SU-DHL-6 (cell line): ENCODE results near the gene PLA1A.
"Not testable (repeated sequence)": the region's sequence is repeated elsewhere in the genome, so short reads cannot be mapped to it uniquely, and the experiment has no call there.

Source experiments
- H2AFZ ChIP-seq: fragments of 200-600 bp; sonication (generic); 2 replicates; pipeline ENCODE4 v1.6.1; 2014; ENCODE audit warnings: low read depth, mild to moderate bottlenecking, moderate library complexity, mixed read lengths, antibody characterized with exemption, low read length; ENCODE audit not compliant: severe bottlenecking
- H3F3A ChIP-seq: fragments of 200-600 bp; shearing (Covaris generic); 2 replicates; pipeline ENCODE4 v1.6.0; 2016; ENCODE audit warnings: antibody characterized with exemption, mild to moderate bottlenecking; ENCODE audit not compliant: insufficient read depth
- H3K27ac ChIP-seq: fragments of 200-600 bp; sonication (generic); 2 replicates; pipeline ENCODE4 v1.5.1; 2016; ENCODE audit warnings: low read depth, mild to moderate bottlenecking, low read length, moderate library complexity, mixed read lengths
- H3K27me3 ChIP-seq: fragments of 200-600 bp; sonication (generic), shearing (Covaris generic); 2 replicates; pipeline ENCODE4 v1.6.0; 2014; ENCODE audit warnings: mild to moderate bottlenecking, low read length
- H3K36me3 ChIP-seq: fragments of 200-600 bp; sonication (generic); 2 replicates; pipeline ENCODE4 v1.6.1; 2014; ENCODE audit warnings: mild to moderate bottlenecking, low read length, mixed read lengths
- H3K4me2 ChIP-seq: fragments of 300-600, 200-600 bp; shearing (Covaris generic), sonication (generic); 2 replicates; pipeline ENCODE4 v1.6.0; 2014; ENCODE audit warnings: low read length, low read depth, mild to moderate bottlenecking; ENCODE audit not compliant: poor library complexity, severe bottlenecking
- H3K4me3 ChIP-seq: fragments of 200-600 bp; sonication (generic); 2 replicates; pipeline ENCODE4 v1.5.1; 2014; ENCODE audit warnings: antibody characterized with exemption, low read length, mild to moderate bottlenecking, mixed read lengths; ENCODE audit not compliant: insufficient read depth, poor library complexity, severe bottlenecking
- H3K79me2 ChIP-seq: fragments of 200-600 bp; sonication (generic); 2 replicates; pipeline ENCODE4 v1.6.1; 2014; ENCODE audit warnings: mild to moderate bottlenecking, low read length, moderate library complexity; ENCODE audit not compliant: insufficient read depth
- H3K9ac ChIP-seq: fragments of 200-600 bp; sonication (generic); 2 replicates; pipeline ENCODE4 v1.7.0; 2014; ENCODE audit warnings: mild to moderate bottlenecking, low read length
- H3K9me2 ChIP-seq: fragments of 200-600 bp; sonication (generic); replicated peaks from 2 replicates; pipeline ENCODE4 v1.6.1; 2014; ENCODE audit warnings: low read length; ENCODE audit not compliant: insufficient read depth
- H3K9me3 ChIP-seq: fragments of 200-600 bp; sonication (generic); 2 replicates; pipeline ENCODE4 v1.6.1; 2014; ENCODE audit warnings: low read length, mixed read lengths; ENCODE audit not compliant: insufficient read depth
- H4K20me1 ChIP-seq: fragments of 200-600 bp; sonication (generic); 2 replicates; pipeline ENCODE4 v1.6.1; 2014; ENCODE audit warnings: low read depth, mild to moderate bottlenecking, antibody characterized with exemption, low read length, moderate library complexity, mixed read lengths
- EZH2phosphoT487 ChIP-seq: fragments of 200-600 bp; sonication (generic), shearing (Covaris generic); conservative IDR thresholded peaks from 2 replicates; pipeline ENCODE4 v1.6.1; 2018; ENCODE audit warnings: mild to moderate bottlenecking, antibody characterized with exemption, low read length, moderate library complexity, mixed read lengths
- TF ChIP-seq, protein P1 (sequence below): fragments of 200-600 bp; sonication (generic); IDR thresholded peaks from one replicate; pipeline ENCODE4 v1.5.1; 2017; ENCODE audit warnings: antibody characterized with exemption, mild to moderate bottlenecking, low read length, moderate library complexity; ENCODE audit not compliant: insufficient read depth, poor library complexity, severe bottlenecking

Gene PLA1A

DNA sequence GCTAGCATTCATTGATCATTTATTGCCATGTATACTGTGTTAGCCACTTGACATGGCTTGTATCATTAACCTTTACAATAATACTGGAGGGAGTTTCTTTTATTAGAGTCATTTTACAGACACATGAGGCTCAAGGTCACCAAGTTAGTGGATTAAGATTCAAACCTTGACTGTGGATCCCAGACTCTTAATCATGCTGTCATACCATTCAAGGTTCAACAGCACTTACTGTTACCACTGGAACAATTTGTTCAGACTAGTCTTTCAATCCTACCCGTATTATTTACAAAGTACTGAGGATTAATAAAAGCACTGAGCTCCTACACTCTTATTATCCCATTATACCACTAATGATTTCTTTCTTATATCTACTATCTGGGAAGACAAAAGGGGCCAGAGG is 78.3 kb downstream of the PLA1A start:
- peak overlapping the region; percentile 66 for H3K9ac ChIP-seq
- no peaks in the 10 kb centered on the region for H3K9me3 ChIP-seq
- H3K9me2 ChIP-seq: no peaks in the 10 kb centered on the region
- peak overlapping the region; percentile 55 for H3K27ac ChIP-seq
- peaks cover 39% of the 10 kb centered on the region for H3K79me2 ChIP-seq
- H3K4me2 ChIP-seq: peak overlapping the region; percentile 89
- H3F3A ChIP-seq: peaks cover 10% of the 10 kb centered on the region
- TF ChIP-seq, protein P1, sequence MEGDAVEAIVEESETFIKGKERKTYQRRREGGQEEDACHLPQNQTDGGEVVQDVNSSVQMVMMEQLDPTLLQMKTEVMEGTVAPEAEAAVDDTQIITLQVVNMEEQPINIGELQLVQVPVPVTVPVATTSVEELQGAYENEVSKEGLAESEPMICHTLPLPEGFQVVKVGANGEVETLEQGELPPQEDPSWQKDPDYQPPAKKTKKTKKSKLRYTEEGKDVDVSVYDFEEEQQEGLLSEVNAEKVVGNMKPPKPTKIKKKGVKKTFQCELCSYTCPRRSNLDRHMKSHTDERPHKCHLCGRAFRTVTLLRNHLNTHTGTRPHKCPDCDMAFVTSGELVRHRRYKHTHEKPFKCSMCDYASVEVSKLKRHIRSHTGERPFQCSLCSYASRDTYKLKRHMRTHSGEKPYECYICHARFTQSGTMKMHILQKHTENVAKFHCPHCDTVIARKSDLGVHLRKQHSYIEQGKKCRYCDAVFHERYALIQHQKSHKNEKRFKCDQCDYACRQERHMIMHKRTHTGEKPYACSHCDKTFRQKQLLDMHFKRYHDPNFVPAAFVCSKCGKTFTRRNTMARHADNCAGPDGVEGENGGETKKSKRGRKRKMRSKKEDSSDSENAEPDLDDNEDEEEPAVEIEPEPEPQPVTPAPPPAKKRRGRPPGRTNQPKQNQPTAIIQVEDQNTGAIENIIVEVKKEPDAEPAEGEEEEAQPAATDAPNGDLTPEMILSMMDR: no peak
- no peak for TF ChIP-seq EZH2phosphoT487
- peak overlapping the region; percentile 86 for H3K4me3 ChIP-seq
- no peak overlapping the region for H2AFZ ChIP-seq
- no peaks in the 10 kb centered on the region for H4K20me1 ChIP-seq
- H3K27me3 ChIP-seq: no peaks in the 10 kb centered on the region
- peaks cover 35% of the 10 kb centered on the region for H3K36me3 ChIP-seq

DNA sequence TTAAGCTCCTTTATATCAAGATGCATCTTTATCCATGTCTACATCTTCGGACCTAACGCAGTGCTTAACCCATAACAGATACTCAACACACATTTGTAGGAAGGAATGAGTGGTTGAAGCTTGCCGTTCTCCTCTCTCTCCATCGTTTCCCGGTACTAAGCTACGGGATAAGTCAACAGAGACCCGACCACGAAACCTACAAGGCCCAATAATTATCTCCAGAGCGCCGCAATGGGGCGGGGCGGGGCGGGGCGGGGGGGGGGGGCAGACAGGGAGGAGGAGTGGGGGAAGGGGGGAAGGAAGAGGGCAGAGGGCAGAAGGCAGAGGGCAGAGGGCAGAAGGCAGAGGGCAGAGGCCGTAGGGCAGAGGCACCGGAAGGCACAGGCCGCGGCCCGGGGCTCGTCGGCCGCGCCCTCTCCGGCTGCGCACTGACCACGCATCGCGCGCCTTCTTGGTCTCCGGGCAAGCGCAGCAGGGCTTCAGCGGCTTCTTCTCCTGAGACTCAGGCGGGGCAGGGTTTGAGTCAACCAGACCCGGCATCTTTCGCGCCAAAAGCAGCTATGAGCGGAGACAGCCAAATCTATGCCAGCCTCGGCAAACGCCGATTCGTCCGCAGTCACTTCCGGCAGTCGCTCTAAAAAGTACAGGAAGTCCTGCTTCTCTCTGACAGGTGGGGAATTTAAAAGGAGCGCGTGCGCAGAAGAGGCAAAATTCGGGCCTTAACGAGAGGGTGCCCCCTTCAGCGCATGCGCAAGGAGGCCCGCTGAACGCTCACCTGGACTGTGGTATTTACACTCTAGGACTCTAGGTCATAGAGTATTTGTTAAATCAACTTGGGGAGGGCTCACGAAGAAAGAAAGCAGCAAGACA is 79.3 kb downstream of the PLA1A start, which contains the start of gene COX17:
Gene COX17 (minus strand): TSS at position 636 of the 870 bp plus-strand sequence. CDS start 96 bp downstream, at position 540.
- Histone ChIP-seq H3K27me3 (no peaks in the 10 kb centered on the region), H4K20me1 (no peaks in the 10 kb centered on the region)

DNA sequence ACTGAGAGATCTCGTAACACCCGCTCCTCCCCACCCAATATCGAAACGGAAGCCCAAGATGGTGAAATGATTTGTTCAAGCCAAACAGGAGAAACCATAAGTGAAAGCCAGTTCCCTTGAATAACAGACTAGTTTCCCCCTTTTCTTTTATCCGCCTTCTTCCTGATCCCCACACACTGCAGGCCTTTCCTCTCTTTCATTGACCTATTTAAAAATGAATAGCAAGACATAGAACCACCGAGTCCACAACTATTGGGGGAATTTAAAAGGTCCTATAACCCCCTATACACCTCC is 79.9 kb downstream of the PLA1A start:
- Histone ChIP-seq H3K9ac (peak overlapping the region; percentile 66), H3F3A (peaks cover 10% of the 10 kb centered on the region), H3K9me3 (no peaks in the 10 kb centered on the region), H3K36me3 (peaks cover 20% of the 10 kb centered on the region; the same call in 1 of the 2 replicates), H3K27me3 (no peaks in the 10 kb centered on the region), H4K20me1 (no peaks in the 10 kb centered on the region), H3K4me3 (peak overlapping the region; percentile 86), H2AFZ (peak overlapping the region; percentile 50), H3K27ac (peak overlapping the region; percentile 74), H3K4me2 (peak overlapping the region; percentile 89), H3K9me2 (no peaks in the 10 kb centered on the region), H3K79me2 (peaks cover 28% of the 10 kb centered on the region)
- TF ChIP-seq, protein P1: no peak
- TF ChIP-seq EZH2phosphoT487: no peak

More for the DNA sequence above, 79.3 kb downstream of the PLA1A start, which contains the start of gene COX17:
- peak within 1 kb of the TSS; percentile 89 for H3K4me2 ChIP-seq
- H3K9me3 ChIP-seq: no peaks in the 10 kb centered on the region
- no peaks in the 10 kb centered on the region for H3K9me2 ChIP-seq
- H3K27ac ChIP-seq: peak within 1 kb of the TSS; percentile 74
- peak within 1 kb of the TSS; percentile 50 for H2AFZ ChIP-seq
- H3K9ac ChIP-seq: peak within 1 kb of the TSS; percentile 66
- H3K4me3 ChIP-seq: peak within 1 kb of the TSS; percentile 86
- peaks cover 10% of the 10 kb centered on the region for H3F3A ChIP-seq
- no peak for TF ChIP-seq EZH2phosphoT487
- TF ChIP-seq, protein P1: no peak
- H3K79me2 ChIP-seq: peaks cover 32% of the 10 kb centered on the region
- H3K36me3 ChIP-seq: peaks cover 26% of the 10 kb centered on the region; the same call in 1 of the 2 replicates

DNA sequence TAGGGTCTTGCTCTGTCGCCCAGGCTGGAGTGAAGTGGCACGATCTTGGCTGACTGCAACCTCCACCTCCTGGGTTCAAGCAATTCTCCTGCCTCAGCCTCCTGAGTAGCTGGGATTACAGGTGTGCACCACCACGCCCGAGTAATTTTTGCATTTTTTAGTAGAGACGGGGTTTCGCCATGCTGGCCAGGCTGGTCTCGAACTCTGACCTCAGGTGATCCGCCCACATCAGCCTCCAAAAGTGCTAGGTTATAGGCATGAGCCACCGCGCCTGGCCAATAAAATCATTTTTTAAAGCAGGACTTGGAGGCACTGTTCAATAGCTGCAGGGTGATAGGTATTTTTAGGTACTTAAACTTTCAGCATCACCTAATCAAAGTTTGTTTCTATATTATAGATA is 80.5 kb downstream of the PLA1A start:
- not testable (repeated sequence) for H3K4me2 ChIP-seq, H3K27ac ChIP-seq, H2AFZ ChIP-seq, H3K27me3 ChIP-seq, H4K20me1 ChIP-seq, H3K9me2 ChIP-seq, H3K4me3 ChIP-seq, H3K9me3 ChIP-seq, H3K9ac ChIP-seq
- Histone ChIP-seq H3K36me3 (peaks cover 14% of the 10 kb centered on the region; the same call in 1 of the 2 replicates), H3F3A (peaks cover 10% of the 10 kb centered on the region), H3K79me2 (peaks cover 23% of the 10 kb centered on the region)
